ENCODE results near the gene IL1RN. TPM values are rescaled to one million over a fixed set of nuclear protein-coding genes. Genes with fewer than 3 reads are reported as not detected.

IL1RN gene
- total and polyA plus RNA-seq, 2 donors (not counting 3 experiments of a cell fraction or from before 2014, with no cell fraction given) = not detected

GRCh38 chr2:113162173-113162572, 34.8 kb downstream of the IL1RN start:
- ChIA-PET CTCF (interaction anchor here (1.0 to 5.3 kb wide), 6 partner anchors 21 to 209 kb away, joined by 3 to 48 read pairs (median 4); no protein-coding TSS in a partner anchor), POLR2A (interaction anchor here (0.5 kb wide), 1 partner anchor 11 kb away, joined by 3 read pairs; no protein-coding TSS in a partner anchor)
- Histone ChIP-seq H2AFZ (ENCODE audit: low read depth, low read length) (no peak overlapping the region), H3K27ac (ENCODE audit: insufficient read depth, low read depth, low read length) (no peak overlapping the region), H3K4me3 (replicated peaks in 1 of 3; ENCODE audit: insufficient read depth in 1 of 3, low read depth in 1 of 3, low read length in 3 of 3) (no peak overlapping the region), H3K36me3 (ENCODE audit: control insufficient read depth in 2 of 2, extremely low read depth in 1 of 2, insufficient read depth in 2 of 2, low read length in 2 of 2) (no peaks in the 10 kb centered on the region), H3K9me3 (replicated peaks; ENCODE audit: control insufficient read depth, insufficient read depth, low read length) (no peaks in the 10 kb centered on the region), H3K27me3 (ENCODE audit: control insufficient read depth in 2 of 2, insufficient read depth in 2 of 2, low read length in 2 of 2) (peaks cover 8 to 29% of the 10 kb centered on the region in 2 experiments), H3K79me2 (ENCODE audit: control insufficient read depth, insufficient read depth, low read length) (no peaks in the 10 kb centered on the region), H3K9ac (replicated peaks; ENCODE audit: extremely low read depth, insufficient read depth, low read length) (no peak overlapping the region), H3K4me1 (ENCODE audit: control insufficient read depth, extremely low read depth, insufficient read depth, low read length) (peaks cover 10% of the 10 kb centered on the region), H3K4me2 (ENCODE audit: insufficient read depth, low read length) (no peak overlapping the region), H4K20me1 (replicated peaks; ENCODE audit: control insufficient read depth, extremely low read depth, insufficient read depth, low read length) (no peaks in the 10 kb centered on the region), H3K9me1 (replicated peaks; ENCODE audit: control insufficient read depth, extremely low read depth, insufficient read depth, low read length) (no peaks in the 10 kb centered on the region)
- intact Hi-C loops (cut with micrococcal nuclease) (loop anchor here (2.0 kb wide), 1 partner anchor 37 kb away; no protein-coding TSS in a partner anchor), dilution Hi-C loops (cut with MboI; ENCODE audit: extremely low pct_ligation_motif_present, low sequenced_read_pairs) (no loop called here)
- no TSS peak for BruUV-seq (replicated peaks)
- TF ChIP-seq MAX (IDR thresholded peaks at IDR 0.05; ENCODE audit: insufficient read depth, insufficient read length) = no peak
- TF ChIP-seq POLR2AphosphoS5 (IDR thresholded peaks at IDR 0.05; ENCODE audit: insufficient read depth, low read depth, low read length) = no peak
- TF ChIP-seq JUN (IDR thresholded peaks at IDR 0.05; ENCODE audit: borderline replicate concordance, insufficient read depth, insufficient read length, low read depth) = no peak
- TF ChIP-seq FOS (IDR thresholded peaks at IDR 0.05; ENCODE audit: borderline replicate concordance, insufficient read depth, low read length) = no peak
- FAIRE-seq (no peak), DNase-seq (ENCODE audit: low read depth, low spot score) (no peak)

- Histone ChIP-seq H3K4me3 (replicated peaks in 1 of 3; ENCODE audit: insufficient read depth in 1 of 3, low read depth in 1 of 3, low read length in 3 of 3) (no peak overlapping the region), H3K27ac (ENCODE audit: insufficient read depth, low read depth, low read length) (no peak overlapping the region), H3K4me2 (ENCODE audit: insufficient read depth, low read length) (no peak overlapping the region), H3K9me3 (replicated peaks; ENCODE audit: control insufficient read depth, insufficient read depth, low read length) (no peaks in the 10 kb centered on the region), H4K20me1 (replicated peaks; ENCODE audit: control insufficient read depth, extremely low read depth, insufficient read depth, low read length) (no peaks in the 10 kb centered on the region), H2AFZ (ENCODE audit: low read depth, low read length) (no peak overlapping the region), H3K9ac (replicated peaks; ENCODE audit: extremely low read depth, insufficient read depth, low read length) (no peak overlapping the region), H3K79me2 (ENCODE audit: control insufficient read depth, insufficient read depth, low read length) (no peaks in the 10 kb centered on the region), H3K36me3 (ENCODE audit: control insufficient read depth in 2 of 2, extremely low read depth in 1 of 2, insufficient read depth in 2 of 2, low read length in 2 of 2) (no peaks in the 10 kb centered on the region), H3K27me3 (ENCODE audit: control insufficient read depth in 2 of 2, insufficient read depth in 2 of 2, low read length in 2 of 2) (peaks cover 3 to 28% of the 10 kb centered on the region in 2 experiments), H3K9me1 (replicated peaks; ENCODE audit: control insufficient read depth, extremely low read depth, insufficient read depth, low read length) (no peaks in the 10 kb centered on the region), H3K4me1 (ENCODE audit: control insufficient read depth, extremely low read depth, insufficient read depth, low read length) (peaks cover 8% of the 10 kb centered on the region)
- dilution Hi-C loops (cut with MboI; ENCODE audit: extremely low pct_ligation_motif_present, low sequenced_read_pairs) (no loop called here), intact Hi-C loops (cut with micrococcal nuclease) (loop anchor here (2.0 kb wide), 1 partner anchor 36 kb away; no protein-coding TSS in a partner anchor)
- ChIA-PET POLR2A (interaction anchor here (0.5 kb wide), 1 partner anchor 12 kb away, joined by 3 read pairs; no protein-coding TSS in a partner anchor), CTCF (interaction anchor here (0.8 to 5.3 kb wide), 7 partner anchors 17 to 208 kb away, joined by 3 to 48 read pairs (median 4); no protein-coding TSS in a partner anchor)
- DNase-seq (ENCODE audit: low read depth, low spot score) (peak; percentile 73), FAIRE-seq (peak; percentile 21)
- TF ChIP-seq MAX (IDR thresholded peaks at IDR 0.05; ENCODE audit: insufficient read depth, insufficient read length) (no peak), POLR2AphosphoS5 (IDR thresholded peaks at IDR 0.05; ENCODE audit: insufficient read depth, low read depth, low read length) (peak; percentile 74), JUN (IDR thresholded peaks at IDR 0.05; ENCODE audit: borderline replicate concordance, insufficient read depth, insufficient read length, low read depth) (no peak), GATA2 (IDR thresholded peaks at IDR 0.05; ENCODE audit: insufficient read depth, insufficient read length, low read depth, low read length) (peak; percentile 79), FOS (IDR thresholded peaks at IDR 0.05; ENCODE audit: borderline replicate concordance, insufficient read depth, low read length) (no peak), CTCF (IDR thresholded peaks at IDR 0.05; ENCODE audit: extremely low read depth in 1 of 2, insufficient read depth in 1 of 2, low read depth in 1 of 2, low read length in 2 of 2) (no peak)
- BruUV-seq (replicated peaks) = no TSS peak
These were observed 35.5 kb downstream of the IL1RN start for GRCh38 chr2:113162869-113163268.
